Hepatocyte (in vitro differentiated cells): ENCODE measurements around the gene ERBB4.

Experiments
- EZH2 ChIP-seq: fragments of 200-600 bp; sonication (generic); IDR thresholded peaks from 2 replicates; pipeline ENCODE4 v1.6.1; 2016; ENCODE audit warnings: antibody characterized with exemption, mild to moderate bottlenecking, borderline replicate concordance
- EZH2phosphoT487 ChIP-seq: fragments of 200-600 bp; sonication (generic); IDR thresholded peaks from one replicate; pipeline ENCODE4 v1.6.1; 2018; ENCODE audit warnings: antibody characterized with exemption, mild to moderate bottlenecking, low read depth, moderate library complexity; ENCODE audit not compliant: unreplicated experiment, severe bottlenecking
- TF ChIP-seq, protein P1 (sequence below): fragments of 200-600 bp; sonication (generic); IDR thresholded peaks from 2 replicates; pipeline ENCODE4 v1.5.1; 2016; ENCODE audit warnings: antibody characterized with exemption, mild to moderate bottlenecking; ENCODE audit not compliant: poor library complexity

GRCh38 chr2:211417544-211417943 is 1121.1 kb downstream of the ERBB4 start:
- TF ChIP-seq, protein P1, sequence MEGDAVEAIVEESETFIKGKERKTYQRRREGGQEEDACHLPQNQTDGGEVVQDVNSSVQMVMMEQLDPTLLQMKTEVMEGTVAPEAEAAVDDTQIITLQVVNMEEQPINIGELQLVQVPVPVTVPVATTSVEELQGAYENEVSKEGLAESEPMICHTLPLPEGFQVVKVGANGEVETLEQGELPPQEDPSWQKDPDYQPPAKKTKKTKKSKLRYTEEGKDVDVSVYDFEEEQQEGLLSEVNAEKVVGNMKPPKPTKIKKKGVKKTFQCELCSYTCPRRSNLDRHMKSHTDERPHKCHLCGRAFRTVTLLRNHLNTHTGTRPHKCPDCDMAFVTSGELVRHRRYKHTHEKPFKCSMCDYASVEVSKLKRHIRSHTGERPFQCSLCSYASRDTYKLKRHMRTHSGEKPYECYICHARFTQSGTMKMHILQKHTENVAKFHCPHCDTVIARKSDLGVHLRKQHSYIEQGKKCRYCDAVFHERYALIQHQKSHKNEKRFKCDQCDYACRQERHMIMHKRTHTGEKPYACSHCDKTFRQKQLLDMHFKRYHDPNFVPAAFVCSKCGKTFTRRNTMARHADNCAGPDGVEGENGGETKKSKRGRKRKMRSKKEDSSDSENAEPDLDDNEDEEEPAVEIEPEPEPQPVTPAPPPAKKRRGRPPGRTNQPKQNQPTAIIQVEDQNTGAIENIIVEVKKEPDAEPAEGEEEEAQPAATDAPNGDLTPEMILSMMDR: no peak
- TF ChIP-seq EZH2 (no peak), EZH2phosphoT487 (no peak)
